NCI-H345 treated with DMSO at 0.1 percent for 48 hours (cell line): ENCODE data around the gene NLK.
"Not testable (repeated sequence)": the region's sequence is repeated elsewhere in the genome, so short reads cannot be mapped to it uniquely, and the experiment has no call there.

Experiments used
- DNase-seq: peaks from one replicate; lab custom pipeline; 2025; ENCODE audit not compliant: unreplicated experiment; lab: John Stamatoyannopoulos, UW

Gene NLK

GRCh38 chr17:28071891-28072606 lies 29.6 kb downstream of the NLK start:
- DNase-seq: no peak

GRCh38 chr17:28072936-28073533 lies 30.6 kb downstream of the NLK start:
- no peak for DNase-seq

GRCh38 chr17:28074010-28074409 lies 31.5 kb downstream of the NLK start:
- no peak for DNase-seq

DNA sequence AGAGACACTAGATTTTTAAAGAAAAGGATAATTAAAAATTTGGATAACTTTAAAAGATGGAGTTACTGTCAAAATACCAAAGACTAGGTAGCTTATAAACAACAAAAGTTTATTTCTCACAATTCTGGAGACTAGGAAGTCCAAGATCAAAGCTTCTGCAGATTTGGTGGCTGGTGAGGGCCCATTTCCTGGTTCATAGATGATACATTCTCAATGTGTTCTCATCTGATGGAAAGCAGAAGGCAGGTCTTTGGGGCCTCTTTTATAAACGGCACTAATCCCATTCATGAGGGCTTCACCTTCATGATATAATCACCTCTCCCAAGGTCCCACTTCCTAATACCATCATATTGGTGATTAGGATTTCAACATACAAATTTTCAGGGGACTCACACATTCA lies 33.7 kb downstream of the NLK start:
- DNase-seq: no peak

DNA sequence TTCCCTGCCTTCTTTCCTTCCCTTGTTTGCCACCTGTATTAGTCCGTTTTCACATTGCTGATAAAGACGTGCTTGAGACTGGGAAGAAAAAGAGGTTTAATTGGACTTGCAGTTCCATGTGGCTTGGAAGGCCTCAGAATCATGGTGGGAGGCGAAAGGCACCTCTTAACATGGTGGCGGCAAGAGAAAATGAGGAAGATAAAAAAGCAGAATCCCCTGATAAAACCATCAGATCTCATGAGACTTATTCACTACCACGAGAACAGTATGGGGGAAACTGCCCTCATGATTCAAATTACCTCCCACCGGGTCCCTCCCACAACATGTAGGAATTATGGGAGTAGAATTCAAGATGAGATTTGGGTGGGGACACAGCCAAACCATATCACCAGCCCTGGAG lies 34.7 kb downstream of the NLK start:
- DNase-seq: not testable (repeated sequence)

GRCh38 chr17:28078341-28079229 lies 36.1 kb downstream of the NLK start:
- DNase-seq: no peak

DNA sequence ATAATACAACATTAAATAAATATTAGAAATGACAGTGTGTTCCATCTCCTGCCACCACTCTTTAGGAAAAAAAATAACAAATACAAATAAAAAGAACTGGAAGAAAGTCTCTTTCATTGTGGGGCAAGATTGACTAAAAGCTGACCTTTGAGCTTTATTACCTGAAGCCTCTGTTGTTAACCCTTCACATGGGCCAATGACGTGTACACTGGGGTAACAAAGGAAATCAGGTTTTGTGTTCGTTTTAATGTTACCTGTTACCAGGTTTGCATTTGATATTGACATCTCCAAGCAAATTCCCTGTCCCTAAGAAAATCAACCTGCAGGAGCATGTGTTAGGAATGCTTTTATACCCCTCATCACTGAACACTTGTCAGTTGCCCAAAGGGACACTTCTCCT lies 39.0 kb downstream of the NLK start:
- no peak for DNase-seq

- DNase-seq: no peak
Observed at GRCh38 chr17:28085766-28086165, 43.3 kb downstream of the NLK start.

- DNase-seq: no peak
Observed at GRCh38 chr17:28086519-28086918, 44.0 kb downstream of the NLK start.

DNA sequence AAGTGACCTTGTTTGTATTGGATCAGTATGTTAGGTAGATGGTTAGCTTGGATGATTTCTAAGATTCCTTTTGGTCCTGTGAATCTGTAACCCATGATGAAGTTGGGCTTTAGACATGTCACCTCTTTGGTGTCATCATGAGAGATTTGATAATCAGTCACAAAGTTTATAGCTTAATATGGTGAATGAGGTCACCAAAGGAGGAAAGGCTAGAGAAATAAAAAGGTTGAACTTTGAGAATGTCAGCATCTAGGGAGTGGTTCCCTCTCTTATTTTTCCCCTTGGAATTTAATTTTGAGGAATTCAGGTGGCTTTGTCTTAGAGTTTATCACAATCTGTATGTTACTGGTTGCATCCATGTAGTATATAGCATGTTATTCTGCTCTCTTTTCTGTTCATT lies 45.3 kb downstream of the NLK start:
- DNase-seq: no peak

GRCh38 chr17:28090551-28090950 lies 48.1 kb downstream of the NLK start:
- DNase-seq: no peak

DNA sequence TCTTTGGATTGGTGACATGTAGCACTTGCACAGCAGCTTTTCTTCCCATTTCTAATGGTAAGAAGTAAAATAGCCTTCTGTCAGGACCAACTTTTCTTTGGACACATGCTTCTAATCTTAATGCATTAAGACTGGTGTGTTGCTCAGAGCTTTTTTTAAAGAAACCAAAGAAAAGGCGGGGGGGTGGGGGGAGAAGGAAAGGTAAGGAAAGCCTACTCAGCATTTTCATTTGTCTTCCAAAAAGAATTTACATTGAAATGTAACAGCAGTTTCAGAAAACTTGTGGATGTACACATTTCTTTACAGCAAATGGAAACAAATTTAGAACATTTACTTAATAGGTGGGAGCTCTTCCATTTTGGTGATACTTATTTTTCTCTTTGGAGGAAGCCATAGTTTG lies 49.6 kb downstream of the NLK start:
- no peak for DNase-seq

- no peak for DNase-seq
Observed at GRCh38 chr17:28093999-28094716, 51.7 kb downstream of the NLK start.

GRCh38 chr17:28096756-28097155 lies 54.3 kb downstream of the NLK start:
- DNase-seq: no peak

- DNase-seq: no peak
Observed at GRCh38 chr17:28097254-28097653, 54.8 kb downstream of the NLK start.

GRCh38 chr17:28097901-28098300 lies 55.4 kb downstream of the NLK start:
- DNase-seq: no peak

- not testable (repeated sequence) for DNase-seq
Observed at GRCh38 chr17:28098591-28098990, 56.1 kb downstream of the NLK start.

- DNase-seq: no peak
Observed at GRCh38 chr17:28100251-28100650, 57.8 kb downstream of the NLK start.

DNA sequence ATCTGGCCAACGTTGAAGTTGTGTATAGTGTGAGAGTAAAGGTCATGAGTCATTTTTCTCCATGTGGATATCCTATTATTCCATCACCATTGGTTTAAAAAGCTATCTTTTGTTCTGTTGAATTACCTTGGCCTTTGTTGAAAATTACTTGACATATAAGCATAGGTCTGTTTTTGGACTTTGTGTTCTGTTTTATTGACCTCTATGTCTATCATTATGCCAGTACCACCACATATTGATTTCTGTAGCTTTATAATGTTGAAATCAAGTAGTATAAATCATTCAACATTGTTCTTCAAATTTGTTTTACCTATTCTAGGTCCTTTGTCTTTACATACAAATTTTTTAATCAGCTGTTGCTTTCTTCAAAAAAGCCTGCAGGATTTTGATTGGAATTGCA lies 58.5 kb downstream of the NLK start:
- no peak for DNase-seq

DNA sequence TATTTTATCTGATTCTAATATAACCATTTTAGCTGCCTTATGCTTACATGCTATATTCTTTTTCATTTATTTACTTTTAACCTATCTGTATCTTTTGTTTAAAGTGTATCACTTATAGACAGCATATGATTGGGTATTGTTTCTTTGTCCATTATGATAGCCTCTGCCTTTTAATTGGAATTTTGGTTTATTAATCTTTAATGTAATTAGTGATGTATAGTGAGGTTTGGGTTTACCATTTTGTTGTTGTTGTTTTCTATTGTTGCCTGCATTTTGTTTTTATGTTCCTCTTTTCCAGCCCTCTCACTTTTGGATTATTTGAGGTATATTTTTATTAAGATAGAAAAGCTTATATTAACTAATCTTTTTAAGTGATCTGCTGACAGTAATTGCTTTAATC lies 59.4 kb downstream of the NLK start:
- no peak for DNase-seq

- DNase-seq: no peak
Observed at GRCh38 chr17:28105501-28105900, 63.0 kb downstream of the NLK start.
